ENCODE measurements around the gene ALDH1A2.

Gene ALDH1A2

DNA sequence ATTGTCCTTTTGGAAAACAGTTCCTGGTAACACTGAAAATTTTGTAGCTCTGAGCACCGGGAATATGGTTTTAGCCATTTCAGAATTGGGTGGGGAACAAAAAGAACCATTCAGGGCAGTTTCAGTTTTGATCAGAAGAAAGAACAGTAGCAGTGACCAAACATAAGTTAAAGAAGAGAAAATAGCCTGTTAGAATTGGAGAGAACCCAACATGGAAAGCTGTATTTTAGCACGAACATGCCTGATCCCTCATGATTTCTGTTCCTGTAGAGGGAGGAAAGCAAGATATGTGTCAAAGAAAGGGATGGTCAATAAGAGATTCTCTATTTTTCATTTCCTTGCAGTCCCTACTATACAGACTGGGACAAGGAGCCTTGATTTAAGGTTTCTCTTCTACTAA, 119.9 kb downstream of the ALDH1A2 start:
- DNase-seq (no peak), ATAC-seq (replicated peaks) (no peak)
- H3K9me3 Mint-ChIP-seq, result no peaks in the 10 kb centered on the region
- no peak overlapping the region for H3K27ac Mint-ChIP-seq
- H3K4me3 Mint-ChIP-seq, result no peak overlapping the region
- H3K4me1 Mint-ChIP-seq, result no peaks in the 10 kb centered on the region
- peaks cover 19 to 25% of the 10 kb centered on the region in 2 donors for H3K27me3 Mint-ChIP-seq
- no peaks in the 10 kb centered on the region for H3K36me3 Mint-ChIP-seq

DNA sequence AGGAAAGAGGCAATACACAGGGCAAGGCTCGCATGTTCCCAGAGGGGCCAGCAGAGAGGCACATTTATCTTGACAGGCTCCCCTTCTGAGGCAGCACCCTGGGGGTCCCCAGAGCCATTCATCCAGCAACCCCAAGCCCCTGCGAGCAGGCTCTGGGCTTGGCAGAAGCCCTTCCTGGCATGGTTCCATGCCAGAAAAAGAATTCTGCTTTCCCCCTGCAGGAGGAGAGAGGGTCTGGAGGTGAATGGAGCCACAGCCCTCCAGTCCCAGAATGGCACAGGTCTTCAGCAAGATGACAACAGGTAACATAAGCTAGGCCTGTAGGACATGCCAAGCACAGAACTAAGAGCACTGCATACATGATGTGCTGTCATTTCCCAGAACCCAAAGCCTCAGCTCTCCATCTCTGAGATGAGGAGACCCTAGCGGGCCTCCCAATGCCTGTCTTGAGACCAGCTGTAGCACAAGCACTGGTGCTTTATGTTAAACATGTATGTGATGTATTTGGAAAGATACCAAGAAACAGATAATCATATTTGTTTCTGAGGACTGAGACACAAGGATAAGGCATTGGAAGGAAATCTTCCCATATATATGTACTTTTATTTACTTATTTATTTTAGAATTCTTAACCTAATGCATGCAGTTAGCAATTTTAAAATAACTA, 121.6 kb downstream of the ALDH1A2 start:
- no peaks in the 10 kb centered on the region for H3K36me3 Mint-ChIP-seq
- no peaks in the 10 kb centered on the region for H3K4me1 Mint-ChIP-seq
- no peak overlapping the region for H3K4me3 Mint-ChIP-seq
- H3K27ac Mint-ChIP-seq, result no peak overlapping the region
- ATAC-seq (replicated peaks), result no peak
- H3K27me3 Mint-ChIP-seq, result peaks cover 32 to 40% of the 10 kb centered on the region in 2 donors
- no peaks in the 10 kb centered on the region for H3K9me3 Mint-ChIP-seq
- DNase-seq, result no peak

DNA sequence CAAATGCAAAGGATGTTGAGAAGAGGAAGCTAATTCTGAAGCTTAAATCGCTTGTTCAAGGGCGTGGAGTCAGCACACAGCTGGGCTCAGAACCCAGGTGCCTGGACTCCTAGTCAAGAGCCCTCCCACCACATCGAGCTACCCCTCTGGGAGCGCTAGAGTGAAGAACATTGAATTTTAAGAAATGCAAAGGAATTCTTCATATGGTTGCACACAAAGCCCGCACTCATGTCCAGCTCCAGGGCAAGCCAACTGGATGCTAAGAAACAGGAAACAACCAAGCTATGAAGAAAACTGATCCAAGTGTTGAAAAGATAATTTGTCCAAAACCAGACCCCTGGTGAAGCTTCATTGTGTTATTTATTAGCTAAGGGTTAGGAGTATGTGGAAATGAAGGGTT, 122.3 kb downstream of the ALDH1A2 start:
- no peak for ATAC-seq (replicated peaks)
- Mint-ChIP-seq H3K4me3 (no peak overlapping the region), H3K4me1 (no peaks in the 10 kb centered on the region), H3K27me3 (peaks cover 34 to 47% of the 10 kb centered on the region in 2 donors), H3K27ac (no peak overlapping the region), H3K9me3 (peaks cover 0 to under 1% of the 10 kb centered on the region in 2 donors), H3K36me3 (no peaks in the 10 kb centered on the region)
- DNase-seq, result no peak

DNA sequence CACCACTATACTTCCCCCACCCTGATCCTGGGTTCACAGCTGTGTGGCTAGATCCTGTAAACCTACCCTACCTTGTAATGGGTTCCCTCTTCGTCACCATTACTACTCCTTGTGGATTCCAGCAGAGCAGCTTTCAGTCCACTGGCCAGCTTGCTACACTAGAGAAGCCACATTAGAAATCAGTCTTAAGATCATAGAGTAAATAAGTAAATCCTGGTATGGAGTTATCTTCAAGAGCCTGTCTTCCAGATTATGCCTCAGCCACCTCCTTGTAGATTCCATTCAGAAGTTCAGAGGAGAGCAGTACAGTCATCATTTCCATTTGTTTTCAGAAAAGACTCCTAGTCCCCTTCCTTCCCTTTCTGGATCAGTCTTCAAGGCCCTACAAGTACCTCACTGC, 123.7 kb downstream of the ALDH1A2 start:
- Mint-ChIP-seq H3K4me1 (no peaks in the 10 kb centered on the region), H3K27ac (no peak overlapping the region), H3K36me3 (no peaks in the 10 kb centered on the region), H3K9me3 (peaks cover 0 to 5% of the 10 kb centered on the region in 2 donors), H3K4me3 (no peak overlapping the region), H3K27me3 (peaks cover 43 to 51% of the 10 kb centered on the region in 2 donors)
- ATAC-seq (replicated peaks) (no peak), DNase-seq (no peak)

DNA sequence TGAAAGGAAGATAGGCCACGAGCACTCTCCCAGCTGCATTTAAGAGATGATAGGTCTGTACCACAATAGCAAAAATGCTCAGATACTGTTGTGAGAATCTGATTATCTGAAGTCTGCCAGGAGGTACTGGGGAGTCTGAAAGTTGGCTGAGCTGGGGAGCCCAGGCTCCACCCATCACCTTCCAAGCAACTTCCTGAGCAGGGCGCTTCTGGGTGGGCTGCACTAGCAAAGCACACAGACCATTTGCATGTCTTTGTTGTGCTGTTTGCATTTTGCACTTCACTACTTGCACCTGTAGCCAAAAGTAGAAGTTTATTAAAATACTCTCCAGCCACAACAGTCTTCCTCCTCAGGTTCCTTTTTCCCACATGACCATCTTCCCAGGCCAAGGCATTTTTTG, 133.2 kb downstream of the ALDH1A2 start:
- H3K27ac Mint-ChIP-seq, result no peak overlapping the region
- no peaks in the 10 kb centered on the region for H3K4me1 Mint-ChIP-seq
- DNase-seq (no peak), ATAC-seq (replicated peaks) (no peak)
- no peaks in the 10 kb centered on the region for H3K36me3 Mint-ChIP-seq
- H3K4me3 Mint-ChIP-seq, result no peak overlapping the region
- peaks cover 13 to 26% of the 10 kb centered on the region in 2 donors for H3K27me3 Mint-ChIP-seq
- peaks cover 0 to 8% of the 10 kb centered on the region in 2 donors for H3K9me3 Mint-ChIP-seq

DNA sequence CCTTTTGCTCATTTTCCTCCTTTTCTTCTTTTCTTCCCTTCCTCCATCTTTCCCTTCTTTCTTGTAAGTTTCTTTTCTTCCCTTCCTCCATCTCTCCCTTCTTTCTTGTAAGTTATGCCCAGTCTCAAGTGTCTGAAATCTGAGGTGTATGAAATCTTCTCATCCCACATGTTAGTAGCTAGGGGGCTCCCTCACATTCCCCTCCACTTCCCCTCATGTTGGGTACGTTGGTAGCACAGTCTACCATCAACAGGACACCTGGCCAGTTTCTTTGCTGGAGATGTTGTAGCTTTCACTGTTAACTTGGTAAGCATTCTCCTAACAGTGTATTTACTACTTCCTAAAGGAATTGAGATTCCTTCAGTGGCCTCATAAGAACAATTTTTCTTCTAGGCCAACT, 133.9 kb downstream of the ALDH1A2 start:
- Mint-ChIP-seq H3K4me1 (no peaks in the 10 kb centered on the region), H3K36me3 (no peaks in the 10 kb centered on the region), H3K27ac (no peak overlapping the region), H3K4me3 (no peak overlapping the region), H3K27me3 (peaks cover 8 to 26% of the 10 kb centered on the region in 2 donors), H3K9me3 (peaks cover 0 to 8% of the 10 kb centered on the region in 2 donors)
- ATAC-seq (replicated peaks) (no peak), DNase-seq (no peak)

DNA sequence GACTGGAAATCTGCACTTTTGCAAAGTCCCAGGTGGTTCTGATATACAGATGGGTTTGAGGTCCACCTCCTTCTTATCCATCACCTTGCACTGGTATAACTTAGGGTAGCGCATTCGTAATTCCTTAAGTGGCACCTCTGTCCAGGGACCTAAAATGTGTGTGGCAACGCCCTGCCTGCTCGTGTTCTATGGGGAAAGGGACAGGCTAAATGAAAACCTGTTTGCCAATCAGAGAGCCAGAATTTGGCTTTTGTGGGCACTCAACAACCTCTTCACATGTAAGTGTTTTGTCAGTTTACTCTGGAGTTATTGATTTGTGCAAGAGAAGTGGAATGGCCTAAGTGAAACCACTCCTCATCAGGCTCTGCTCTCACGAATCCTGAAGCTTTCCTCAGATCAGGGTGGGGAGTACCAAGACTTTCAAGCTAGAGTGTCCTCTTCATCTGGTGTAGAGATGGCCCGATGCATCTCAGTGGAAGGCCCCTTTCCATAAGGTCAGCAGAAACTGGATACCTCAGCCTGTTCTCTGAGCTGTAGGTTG, 138.3 kb downstream of the ALDH1A2 start:
- no peaks in the 10 kb centered on the region for H3K36me3 Mint-ChIP-seq
- no peaks in the 10 kb centered on the region for H3K4me1 Mint-ChIP-seq
- ATAC-seq (replicated peaks) (no peak), DNase-seq (no peak)
- H3K9me3 Mint-ChIP-seq, result peaks cover 0 to 2% of the 10 kb centered on the region in 2 donors
- H3K4me3 Mint-ChIP-seq, result no peak overlapping the region
- H3K27me3 Mint-ChIP-seq, result peaks cover 5 to 39% of the 10 kb centered on the region in 2 donors
- no peak overlapping the region for H3K27ac Mint-ChIP-seq

DNA sequence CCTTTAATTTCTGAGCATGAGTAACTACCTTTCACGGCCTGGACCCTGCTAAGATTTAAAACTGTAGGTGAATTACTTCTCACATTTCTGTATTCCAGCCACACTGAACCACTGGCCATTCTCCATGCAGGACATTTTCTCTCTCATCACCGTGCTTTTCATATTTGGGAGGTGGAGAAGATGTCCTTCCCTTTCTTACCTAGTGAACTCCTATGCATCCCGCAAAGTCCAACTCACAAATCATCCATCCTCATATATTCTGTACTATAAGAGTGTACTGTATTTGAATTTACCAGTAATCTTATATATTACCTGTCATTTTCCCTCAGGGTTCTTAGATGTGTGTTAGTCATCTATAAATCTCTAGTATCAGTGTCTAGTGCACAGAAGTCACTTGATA, 139.9 kb downstream of the ALDH1A2 start:
- no peak overlapping the region for H3K27ac Mint-ChIP-seq
- H3K27me3 Mint-ChIP-seq, result peaks cover 4 to 27% of the 10 kb centered on the region in 2 donors
- no peaks in the 10 kb centered on the region for H3K36me3 Mint-ChIP-seq
- peaks cover 0 to 2% of the 10 kb centered on the region in 2 donors for H3K9me3 Mint-ChIP-seq
- ATAC-seq (replicated peaks) (no peak), DNase-seq (no peak)
- no peak overlapping the region for H3K4me3 Mint-ChIP-seq
- no peaks in the 10 kb centered on the region for H3K4me1 Mint-ChIP-seq

DNA sequence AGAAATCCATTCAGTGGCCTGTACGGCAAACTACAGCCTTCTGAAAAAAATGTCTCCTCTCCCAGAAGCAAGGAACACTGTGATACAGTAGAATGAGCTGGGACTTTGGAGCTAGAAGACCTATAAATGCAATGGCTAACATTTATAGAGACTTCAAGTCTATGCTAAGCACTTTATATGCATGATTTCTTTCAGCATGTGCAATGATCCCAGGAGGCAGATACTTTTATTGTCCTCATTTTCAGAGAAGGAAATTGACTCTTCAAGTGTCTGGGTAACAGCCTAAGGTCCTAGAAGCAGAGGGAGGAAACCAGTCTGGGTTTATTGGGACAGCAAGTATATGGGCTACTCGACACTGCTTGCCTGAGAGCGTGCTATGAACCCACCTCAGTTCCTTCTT, 140.9 kb downstream of the ALDH1A2 start:
- no peaks in the 10 kb centered on the region for H3K36me3 Mint-ChIP-seq
- H3K27me3 Mint-ChIP-seq, result peaks cover 9 to 30% of the 10 kb centered on the region in 2 donors
- no peak for DNase-seq
- ATAC-seq (replicated peaks), result no peak
- H3K4me3 Mint-ChIP-seq, result no peak overlapping the region
- no peaks in the 10 kb centered on the region for H3K4me1 Mint-ChIP-seq
- no peak overlapping the region for H3K27ac Mint-ChIP-seq
- H3K9me3 Mint-ChIP-seq, result peaks cover 0 to 2% of the 10 kb centered on the region in 2 donors

DNA sequence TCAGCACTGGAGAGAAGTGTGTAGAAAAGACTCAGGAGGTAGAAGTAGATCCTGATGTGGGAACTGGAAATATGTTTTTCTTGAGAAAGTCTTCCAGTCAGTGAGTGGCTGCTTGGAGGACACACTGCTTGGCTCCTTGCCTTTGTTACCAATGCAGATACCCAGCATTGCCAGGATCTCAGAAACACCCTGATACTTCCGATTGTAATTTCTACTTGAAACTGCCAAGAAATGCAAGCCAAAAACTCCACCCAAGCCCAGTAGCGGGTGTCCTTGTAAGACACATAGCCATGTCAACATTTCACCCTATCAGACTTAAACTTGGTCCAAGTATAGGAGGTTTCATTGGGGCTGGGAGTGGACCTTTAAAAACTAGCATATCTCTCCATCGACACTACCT, 141.8 kb downstream of the ALDH1A2 start:
- no peaks in the 10 kb centered on the region for H3K4me1 Mint-ChIP-seq
- no peak for ATAC-seq (replicated peaks)
- H3K27ac Mint-ChIP-seq, result no peak overlapping the region
- H3K36me3 Mint-ChIP-seq, result no peaks in the 10 kb centered on the region
- peaks cover 9 to 24% of the 10 kb centered on the region in 2 donors for H3K27me3 Mint-ChIP-seq
- no peak for DNase-seq
- H3K9me3 Mint-ChIP-seq, result no peaks in the 10 kb centered on the region
- no peak overlapping the region for H3K4me3 Mint-ChIP-seq

DNA sequence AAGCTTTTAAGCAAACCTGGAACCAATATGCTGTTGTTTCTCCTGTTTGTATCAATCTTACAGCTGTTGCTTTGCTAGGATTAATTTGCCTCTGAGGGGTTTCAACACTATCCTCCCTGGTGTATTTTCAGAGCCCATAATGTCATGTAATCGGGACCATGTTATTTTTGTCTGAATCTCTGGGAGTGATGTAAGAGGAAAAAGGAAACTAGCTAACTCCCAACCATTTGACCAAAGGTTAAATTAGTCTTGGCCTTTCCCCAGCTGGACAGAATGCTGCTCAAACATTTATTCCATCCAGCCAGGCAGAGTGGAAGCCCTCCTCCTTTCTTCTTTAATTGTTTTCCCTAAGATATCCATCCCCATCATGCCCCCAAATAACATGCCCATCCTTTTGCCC, 142.2 kb downstream of the ALDH1A2 start:
- Mint-ChIP-seq H3K27me3 (peaks cover 13 to 20% of the 10 kb centered on the region in 2 donors), H3K27ac (no peak overlapping the region), H3K4me3 (no peak overlapping the region), H3K36me3 (no peaks in the 10 kb centered on the region), H3K4me1 (no peaks in the 10 kb centered on the region), H3K9me3 (no peaks in the 10 kb centered on the region)
- no peak for ATAC-seq (replicated peaks)
- no peak for DNase-seq

DNA sequence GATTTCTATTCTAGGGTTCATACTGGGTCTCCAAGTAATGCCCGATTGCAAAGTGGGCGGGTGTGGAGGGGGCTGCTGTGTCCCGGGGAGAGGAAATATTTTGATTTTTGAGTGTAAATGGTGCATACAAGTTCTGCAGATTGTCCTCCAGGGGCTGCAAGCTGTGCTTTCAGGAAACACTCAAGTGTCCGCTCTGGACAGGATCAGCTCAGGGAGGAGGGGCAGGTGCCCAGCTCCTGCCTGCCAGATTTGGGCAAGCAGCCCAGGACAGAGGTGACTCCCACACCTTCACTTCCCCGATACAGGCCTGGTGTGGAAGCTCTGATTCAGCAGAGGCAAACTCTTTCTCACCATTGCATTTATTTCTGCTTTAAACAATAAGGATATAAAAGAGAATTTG, 142.7 kb downstream of the ALDH1A2 start:
- no peak overlapping the region for H3K27ac Mint-ChIP-seq
- DNase-seq (no peak), ATAC-seq (replicated peaks) (no peak)
- no peaks in the 10 kb centered on the region for H3K4me1 Mint-ChIP-seq
- no peaks in the 10 kb centered on the region for H3K9me3 Mint-ChIP-seq
- H3K36me3 Mint-ChIP-seq, result no peaks in the 10 kb centered on the region
- H3K4me3 Mint-ChIP-seq, result no peak overlapping the region
- H3K27me3 Mint-ChIP-seq, result peaks cover 16 to 20% of the 10 kb centered on the region in 2 donors

DNA sequence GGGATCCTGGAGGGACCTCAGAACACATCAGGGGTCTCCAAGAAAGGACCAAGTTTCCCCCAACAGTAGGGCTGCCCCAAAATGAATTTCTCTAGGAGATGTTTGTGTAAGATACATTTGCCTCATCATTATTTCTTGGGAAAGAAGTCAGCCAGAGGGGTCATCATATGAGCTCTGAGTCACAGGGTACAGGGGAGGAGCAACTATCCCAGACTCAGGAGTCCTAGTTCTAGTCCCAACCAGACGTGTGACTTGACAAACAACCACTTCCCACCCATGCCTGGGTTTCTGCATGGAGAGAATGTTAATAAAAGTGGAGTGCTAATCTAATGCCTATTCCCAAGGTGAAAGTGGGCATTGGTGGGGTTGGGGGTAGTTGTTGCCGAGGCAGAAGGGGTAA, 144.1 kb downstream of the ALDH1A2 start:
- H3K27ac Mint-ChIP-seq, result no peak overlapping the region
- H3K9me3 Mint-ChIP-seq, result no peaks in the 10 kb centered on the region
- no peak for DNase-seq
- no peaks in the 10 kb centered on the region for H3K4me1 Mint-ChIP-seq
- no peak overlapping the region for H3K4me3 Mint-ChIP-seq
- ATAC-seq (replicated peaks), result no peak
- H3K27me3 Mint-ChIP-seq, result peaks cover 16 to 20% of the 10 kb centered on the region in 2 donors
- no peaks in the 10 kb centered on the region for H3K36me3 Mint-ChIP-seq

DNA sequence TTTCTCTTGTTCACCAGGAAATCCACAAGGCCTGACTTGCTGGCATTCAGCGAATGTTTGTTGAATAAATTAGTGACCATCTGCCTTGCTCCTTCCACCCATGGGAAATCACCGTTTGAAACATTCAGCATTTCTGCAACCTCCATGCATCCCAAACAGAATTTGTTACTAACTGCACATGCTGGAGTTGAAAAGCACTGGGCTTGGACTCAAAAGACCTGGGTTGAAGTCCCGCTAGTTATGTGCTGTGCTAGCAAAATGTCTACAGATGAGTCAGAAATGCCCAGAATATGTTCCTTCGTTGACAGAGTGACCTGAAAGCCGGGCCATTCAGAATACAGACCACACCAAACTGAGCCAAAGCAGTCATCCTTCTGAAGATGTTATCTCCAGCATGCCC, 144.6 kb downstream of the ALDH1A2 start:
- Mint-ChIP-seq H3K36me3 (no peaks in the 10 kb centered on the region), H3K27me3 (peaks cover 19 to 20% of the 10 kb centered on the region in 2 donors), H3K27ac (no peak overlapping the region), H3K9me3 (peaks cover 0 to 1% of the 10 kb centered on the region in 2 donors), H3K4me1 (no peaks in the 10 kb centered on the region), H3K4me3 (no peak overlapping the region)
- no peak for DNase-seq
- ATAC-seq (replicated peaks), result no peak

DNA sequence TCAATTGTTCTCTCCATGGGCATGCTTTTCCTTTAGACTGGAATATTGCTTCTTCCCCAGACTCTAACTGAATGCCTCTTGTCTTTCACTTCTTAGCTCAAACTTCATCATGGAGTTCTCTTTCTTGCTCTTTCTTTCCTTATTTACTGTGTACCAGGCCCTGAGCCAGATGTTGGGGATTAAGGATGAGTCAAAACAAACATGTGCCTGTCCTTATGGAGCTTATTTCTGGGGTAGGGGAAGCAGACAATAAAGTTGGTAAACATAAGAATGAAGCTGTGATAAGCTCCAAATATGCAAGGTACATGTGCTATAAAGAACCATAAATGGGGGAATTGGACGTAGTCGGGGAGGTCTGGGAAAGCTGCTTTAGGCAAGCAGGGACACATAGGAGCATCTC, 145.8 kb downstream of the ALDH1A2 start:
- ATAC-seq (replicated peaks), result no peak
- no peak for DNase-seq
- H3K4me3 Mint-ChIP-seq, result no peak overlapping the region
- H3K27me3 Mint-ChIP-seq, result peaks cover 7 to 20% of the 10 kb centered on the region in 2 donors
- H3K9me3 Mint-ChIP-seq, result peaks cover 0 to 1% of the 10 kb centered on the region in 2 donors
- no peaks in the 10 kb centered on the region for H3K4me1 Mint-ChIP-seq
- no peak overlapping the region for H3K27ac Mint-ChIP-seq
- no peaks in the 10 kb centered on the region for H3K36me3 Mint-ChIP-seq

Measured in stimulated activated naive B cell treated with anti-CD40 and anti-IgM and Interleukin-4, amounts not matched to agents 10 μg/mL and 1 μg/mL and 100 μg/mL, for 72 hours (primary cell).